ENCODE measurements around the gene PUDP. TPM values are rescaled to one million over a fixed set of nuclear protein-coding genes. Genes with fewer than 3 reads are reported as not detected.
"Not testable (repeated sequence)": the region's sequence is repeated elsewhere in the genome, so short reads cannot be mapped to it uniquely, and the experiment has no call there.

PUDP gene
- total and polyA plus RNA-seq, 8 donors: 3.3 to 20.2 (median 8.7) TPM

- no peak for DNase-seq
- no peak overlapping the region for H3K27ac ChIP-seq
- no peak for ATAC-seq
- no peaks in the 10 kb centered on the region for H3K36me3 ChIP-seq
- no peak for FAIRE-seq
- no peaks in the 10 kb centered on the region for H3K4me1 ChIP-seq
- TF ChIP-seq CTCF (IDR thresholded peaks at IDR 0.05): no peak
- WGBS, 2 donors: 90 to 94% methylated on average over 3 of the region's 3 CpGs
- no peaks in the 10 kb centered on the region for H3K9me3 ChIP-seq
- intact Hi-C loops (cut with DNase I): no loop called here
- H3K27me3 ChIP-seq: no peaks in the 10 kb centered on the region
- H3K4me3 ChIP-seq: no peak overlapping the region
Observed at GRCh38 chrX:7019555-7019954, 128.4 kb downstream of the PUDP start.

GRCh38 chrX:7012262-7012834 lies 135.6 kb downstream of the PUDP start:
- DNase-seq; H3K4me1 ChIP-seq; intact Hi-C loops (cut with DNase I); H3K4me3 ChIP-seq; ATAC-seq; H3K9me3 ChIP-seq; H3K36me3 ChIP-seq; FAIRE-seq; H3K27ac ChIP-seq; H3K27me3 ChIP-seq: not testable (repeated sequence)
- WGBS, 2 donors: 82% methylated on average over 8 of the region's 8 CpGs

- intact Hi-C loops (cut with DNase I); H3K9me3 ChIP-seq; H3K36me3 ChIP-seq; H3K27ac ChIP-seq; DNase-seq; H3K27me3 ChIP-seq; ATAC-seq; H3K4me3 ChIP-seq; FAIRE-seq; H3K4me1 ChIP-seq: not testable (repeated sequence)
- 63 to 67% methylated on average over 4 of the region's 4 CpGs for WGBS, 2 donors
Observed at GRCh38 chrX:7010897-7011296, 137.1 kb downstream of the PUDP start.

GRCh38 chrX:7007328-7007727 lies 140.6 kb downstream of the PUDP start:
- H3K4me3 ChIP-seq; H3K4me1 ChIP-seq; H3K36me3 ChIP-seq; DNase-seq; H3K27me3 ChIP-seq; FAIRE-seq; intact Hi-C loops (cut with DNase I); H3K9me3 ChIP-seq; H3K27ac ChIP-seq: not testable (repeated sequence)
- ATAC-seq: peak in 3 of 4 donors; percentile 8 to 22 (median 19)

Small RNA genes lying within 50 kb of the gene (microRNA-seq; reads per million reads assigned to microRNA genes)
- gene MIR4767: 0 to 1.2 reads per million in 2 donors

Other genes starting within 250 kb of the PUDP start
- gene STS, start 441 bp downstream of the PUDP start, total RNA-seq: 1 to 10 TPM; 1.5 to 8.7 (median 3.3) TPM
- 1 to 10 TPM; 1.1 to 1.6 TPM for gene STS, start 441 bp downstream of the PUDP start, polyA plus RNA-seq

Data from pancreas (tissue), 10 donors.